Type B pancreatic cell (in vitro differentiated cells): Measurements from ENCODE around the gene TBR1. TPM values are rescaled to one million over a fixed set of nuclear protein-coding genes. Genes with fewer than 3 reads are reported as not detected.

Experiments used
- DNase-seq: peaks from one replicate; pipeline ENCODE4 v3.0.0; 2021; ENCODE audit warnings: mixed read lengths; ENCODE audit not compliant: unreplicated experiment; ENCODE audit errors: extremely low spot score
- H3K27ac Mint-ChIP-seq: 2 replicates; pipeline ENCODE4 v1.8.0; 2021; ENCODE audit warnings: mild to moderate bottlenecking, mixed read lengths
- H3K27me3 Mint-ChIP-seq: 2 replicates; pipeline ENCODE4 v1.8.0; 2021; ENCODE audit warnings: mixed read lengths
- H3K36me3 Mint-ChIP-seq: 2 replicates; pipeline ENCODE4 v1.8.0; 2021; ENCODE audit warnings: mixed read lengths
- H3K4me1 Mint-ChIP-seq: one replicate; pipeline ENCODE4 v1.8.0; 2021; ENCODE audit warnings: mixed read lengths; ENCODE audit not compliant: unreplicated experiment
- H3K4me3 Mint-ChIP-seq: 2 replicates; pipeline ENCODE4 v1.8.0; 2021; ENCODE audit warnings: mild to moderate bottlenecking, mixed read lengths
- H3K9me3 Mint-ChIP-seq: 2 replicates; pipeline ENCODE4 v1.8.0; 2021; ENCODE audit warnings: mixed read lengths
- CTCF ChIP-seq: fragments of 200-600 bp; sonication (generic); conservative IDR thresholded peaks from 2 replicates; pipeline ENCODE4 v1.5.0; 2021; ENCODE audit warnings: antibody characterized with exemption, mild to moderate bottlenecking
- total RNA-seq: library from RNA; stranded (reverse); gene quantifications from 2 replicates; pipeline ENCODE4 v1.2.1, GENCODE V29; 2021; ENCODE audit warnings: low replicate concordance

The TBR1 gene
- total RNA-seq, 1 donor from 2014 or later, result 1.1 TPM

GRCh38 chr2:161436411-161436810 lies 20.3 kb downstream of the TBR1 start:
- H3K4me1 Mint-ChIP-seq, result no peaks in the 10 kb centered on the region
- no peak for DNase-seq
- H3K27me3 Mint-ChIP-seq, result peaks cover 55% of the 10 kb centered on the region
- H3K9me3 Mint-ChIP-seq, result no peaks in the 10 kb centered on the region
- no peaks in the 10 kb centered on the region for H3K36me3 Mint-ChIP-seq
- no peak overlapping the region for H3K27ac Mint-ChIP-seq
- no peak for TF ChIP-seq CTCF
- H3K4me3 Mint-ChIP-seq, result no peak overlapping the region

DNA sequence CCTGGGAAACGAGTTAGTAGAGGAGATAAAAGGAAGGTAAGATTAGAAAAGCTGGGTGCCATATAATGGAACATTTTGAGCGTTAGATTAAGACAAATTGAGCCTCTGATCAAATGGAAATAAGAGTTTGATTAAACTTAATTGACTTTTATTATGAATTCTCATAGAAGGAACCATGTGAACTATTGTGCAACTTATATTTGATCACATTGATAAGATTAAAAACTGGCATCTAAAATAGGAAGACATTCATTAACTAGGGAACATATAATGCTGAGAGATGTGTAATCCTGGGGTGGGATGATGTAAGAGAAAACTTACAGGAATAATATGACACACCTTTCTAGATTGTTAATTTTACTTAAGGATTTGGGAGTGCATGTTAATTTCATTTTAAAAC lies 22.5 kb downstream of the TBR1 start:
- no peaks in the 10 kb centered on the region for H3K9me3 Mint-ChIP-seq
- no peak for DNase-seq
- H3K27ac Mint-ChIP-seq, result no peak overlapping the region
- no peaks in the 10 kb centered on the region for H3K4me1 Mint-ChIP-seq
- no peak overlapping the region for H3K4me3 Mint-ChIP-seq
- no peak for TF ChIP-seq CTCF
- no peaks in the 10 kb centered on the region for H3K36me3 Mint-ChIP-seq
- H3K27me3 Mint-ChIP-seq, result peaks cover 44% of the 10 kb centered on the region

DNA sequence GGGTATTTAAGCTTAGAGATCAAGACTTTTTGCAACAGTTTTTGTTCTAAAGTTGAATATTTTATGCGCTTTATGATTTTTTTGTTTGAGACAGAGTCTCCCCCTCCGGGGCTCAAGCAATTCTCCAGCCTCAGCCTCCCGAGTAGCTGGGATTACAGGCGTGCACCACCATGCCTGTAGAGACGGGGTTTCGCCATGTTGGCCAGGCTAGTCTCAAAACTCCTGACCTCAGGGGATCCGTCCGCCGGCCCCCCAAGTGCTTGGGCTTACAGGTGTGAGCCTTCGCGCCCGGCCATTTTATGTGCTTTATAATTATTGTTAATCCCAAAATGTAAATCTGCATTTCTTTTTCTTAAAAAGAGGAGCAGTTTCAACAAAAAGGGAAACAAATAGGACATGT lies 29.0 kb downstream of the TBR1 start:
- Mint-ChIP-seq H3K9me3 (no peaks in the 10 kb centered on the region), H3K27ac (no peak overlapping the region), H3K4me3 (no peak overlapping the region), H3K4me1 (no peaks in the 10 kb centered on the region), H3K36me3 (no peaks in the 10 kb centered on the region), H3K27me3 (peaks cover 22% of the 10 kb centered on the region)
- DNase-seq, result no peak
- TF ChIP-seq CTCF, result no peak

- Mint-ChIP-seq H3K4me1 (no peaks in the 10 kb centered on the region), H3K27ac (no peak overlapping the region), H3K36me3 (no peaks in the 10 kb centered on the region), H3K9me3 (no peaks in the 10 kb centered on the region), H3K27me3 (peaks cover 7% of the 10 kb centered on the region), H3K4me3 (no peak overlapping the region)
- no peak for TF ChIP-seq CTCF
- DNase-seq, result no peak
Observed at GRCh38 chr2:161448431-161448830, 32.3 kb downstream of the TBR1 start.

GRCh38 chr2:161471631-161472030 lies 55.5 kb downstream of the TBR1 start:
- DNase-seq, result no peak
- Mint-ChIP-seq H3K27me3 (peaks cover 4% of the 10 kb centered on the region), H3K4me3 (no peak overlapping the region), H3K36me3 (no peaks in the 10 kb centered on the region), H3K4me1 (no peaks in the 10 kb centered on the region), H3K9me3 (no peaks in the 10 kb centered on the region), H3K27ac (no peak overlapping the region)
- TF ChIP-seq CTCF, result no peak

DNA sequence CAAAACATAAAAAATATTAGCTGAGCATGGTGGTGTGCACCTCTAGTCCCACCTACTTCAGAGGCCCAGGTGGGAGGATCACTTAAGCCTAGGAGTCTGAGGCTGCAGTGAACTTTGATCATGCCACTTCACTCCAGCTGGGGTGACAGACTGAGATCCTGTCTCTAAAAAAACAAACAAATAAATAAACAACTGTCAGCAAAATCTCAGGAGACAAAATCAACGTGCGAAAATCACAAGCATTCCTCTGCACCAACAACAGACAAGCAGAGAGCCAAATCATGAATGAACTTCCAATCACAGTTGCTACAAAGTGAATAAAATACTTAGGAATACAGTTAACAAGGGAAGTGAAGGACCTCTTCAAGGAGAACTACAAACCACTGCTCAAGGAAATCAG lies 58.8 kb downstream of the TBR1 start:
- Mint-ChIP-seq H3K27ac (no peak overlapping the region), H3K4me3 (no peak overlapping the region), H3K9me3 (no peaks in the 10 kb centered on the region), H3K4me1 (no peaks in the 10 kb centered on the region), H3K27me3 (no peaks in the 10 kb centered on the region), H3K36me3 (no peaks in the 10 kb centered on the region)
- no peak for TF ChIP-seq CTCF
- no peak for DNase-seq
